Astrocyte (in vitro differentiated cells and primary cell): ENCODE measurements around the gene SARNP.
"Not testable (repeated sequence)": the region's sequence is repeated elsewhere in the genome, so short reads cannot be mapped to it uniquely, and the experiment has no call there.

Source experiments
- EZH2 ChIP-seq: IDR thresholded peaks from 2 replicates; pipeline ENCODE4 v1.6.1; 2012; ENCODE audit warnings: mild to moderate bottlenecking, low read length, inconsistent platforms; ENCODE audit not compliant: insufficient read depth
- TF ChIP-seq, protein P1 (sequence below): IDR thresholded peaks from 2 replicates; pipeline ENCODE4 v1.5.1; 2011; ENCODE audit warnings: low read depth, mild to moderate bottlenecking, inconsistent platforms, low read length, moderate library complexity; ENCODE audit not compliant: insufficient read depth

DNA sequence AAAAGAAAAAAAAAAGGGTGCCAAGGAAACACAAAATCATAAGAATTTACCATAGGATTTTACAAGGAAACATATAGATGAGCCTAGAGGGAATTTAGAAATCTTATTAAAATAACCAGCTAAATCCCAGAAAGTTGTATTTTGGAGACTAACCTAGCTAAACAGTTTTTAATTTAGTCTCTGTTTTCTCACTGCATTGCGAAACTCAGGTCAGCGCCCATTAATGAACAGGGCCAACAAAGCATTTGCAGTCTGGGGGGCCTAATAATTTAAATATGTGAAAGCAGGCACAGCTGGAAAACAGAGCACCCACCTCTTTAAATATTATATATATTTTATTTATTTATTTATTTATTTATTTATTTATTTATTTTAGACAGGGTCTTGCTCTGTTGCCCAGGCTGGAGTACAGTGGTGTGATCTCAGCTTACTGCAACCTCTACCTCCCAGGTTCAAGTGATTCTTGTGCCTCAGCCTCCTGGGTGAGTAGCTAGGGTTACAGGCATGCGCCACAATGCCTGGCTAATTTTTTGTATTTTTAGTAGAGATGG is 49.0 kb upstream of the SARNP start:
- TF ChIP-seq, protein P1, sequence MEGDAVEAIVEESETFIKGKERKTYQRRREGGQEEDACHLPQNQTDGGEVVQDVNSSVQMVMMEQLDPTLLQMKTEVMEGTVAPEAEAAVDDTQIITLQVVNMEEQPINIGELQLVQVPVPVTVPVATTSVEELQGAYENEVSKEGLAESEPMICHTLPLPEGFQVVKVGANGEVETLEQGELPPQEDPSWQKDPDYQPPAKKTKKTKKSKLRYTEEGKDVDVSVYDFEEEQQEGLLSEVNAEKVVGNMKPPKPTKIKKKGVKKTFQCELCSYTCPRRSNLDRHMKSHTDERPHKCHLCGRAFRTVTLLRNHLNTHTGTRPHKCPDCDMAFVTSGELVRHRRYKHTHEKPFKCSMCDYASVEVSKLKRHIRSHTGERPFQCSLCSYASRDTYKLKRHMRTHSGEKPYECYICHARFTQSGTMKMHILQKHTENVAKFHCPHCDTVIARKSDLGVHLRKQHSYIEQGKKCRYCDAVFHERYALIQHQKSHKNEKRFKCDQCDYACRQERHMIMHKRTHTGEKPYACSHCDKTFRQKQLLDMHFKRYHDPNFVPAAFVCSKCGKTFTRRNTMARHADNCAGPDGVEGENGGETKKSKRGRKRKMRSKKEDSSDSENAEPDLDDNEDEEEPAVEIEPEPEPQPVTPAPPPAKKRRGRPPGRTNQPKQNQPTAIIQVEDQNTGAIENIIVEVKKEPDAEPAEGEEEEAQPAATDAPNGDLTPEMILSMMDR = not testable (repeated sequence)
- TF ChIP-seq EZH2 = not testable (repeated sequence)
